B cell (primary cell): ENCODE data around the gene DOCK3.
"Not testable (repeated sequence)": the region's sequence is repeated elsewhere in the genome, so short reads cannot be mapped to it uniquely, and the experiment has no call there.

Experiments used
- EZH2 ChIP-seq: IDR thresholded peaks from 2 replicates; pipeline ENCODE4 v1.6.1; 2012; ENCODE audit warnings: borderline replicate concordance, low read depth, mild to moderate bottlenecking, moderate library complexity, low read length; ENCODE audit not compliant: insufficient read depth, poor library complexity, severe bottlenecking
- TF ChIP-seq, protein P1 (sequence below): fragments of 200-600 bp; IDR thresholded peaks from one replicate; pipeline ENCODE4 v1.8.0; 2022; ENCODE audit warnings: antibody characterized with exemption, mild to moderate bottlenecking

DNA sequence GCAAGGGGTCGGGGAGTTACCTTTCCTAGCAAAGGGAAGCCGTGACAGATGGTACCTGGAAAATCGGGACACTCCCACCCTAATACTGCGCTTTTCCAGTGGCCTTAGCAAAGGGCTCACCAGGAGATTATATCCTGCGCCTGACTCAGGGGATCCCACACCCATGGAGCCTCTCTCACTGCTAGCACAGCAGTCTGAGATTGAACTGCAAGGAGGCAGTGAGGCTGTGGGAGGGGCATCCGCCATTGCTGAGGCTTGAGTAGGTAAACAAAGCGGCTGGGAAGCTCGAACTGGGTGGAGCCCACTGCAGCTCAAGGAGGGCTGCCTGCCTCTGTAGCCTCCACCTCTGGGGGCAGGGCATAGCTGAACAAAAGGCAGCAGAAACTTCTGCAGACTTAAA lies 693.5 kb downstream of the DOCK3 start:
- TF ChIP-seq, protein P1, sequence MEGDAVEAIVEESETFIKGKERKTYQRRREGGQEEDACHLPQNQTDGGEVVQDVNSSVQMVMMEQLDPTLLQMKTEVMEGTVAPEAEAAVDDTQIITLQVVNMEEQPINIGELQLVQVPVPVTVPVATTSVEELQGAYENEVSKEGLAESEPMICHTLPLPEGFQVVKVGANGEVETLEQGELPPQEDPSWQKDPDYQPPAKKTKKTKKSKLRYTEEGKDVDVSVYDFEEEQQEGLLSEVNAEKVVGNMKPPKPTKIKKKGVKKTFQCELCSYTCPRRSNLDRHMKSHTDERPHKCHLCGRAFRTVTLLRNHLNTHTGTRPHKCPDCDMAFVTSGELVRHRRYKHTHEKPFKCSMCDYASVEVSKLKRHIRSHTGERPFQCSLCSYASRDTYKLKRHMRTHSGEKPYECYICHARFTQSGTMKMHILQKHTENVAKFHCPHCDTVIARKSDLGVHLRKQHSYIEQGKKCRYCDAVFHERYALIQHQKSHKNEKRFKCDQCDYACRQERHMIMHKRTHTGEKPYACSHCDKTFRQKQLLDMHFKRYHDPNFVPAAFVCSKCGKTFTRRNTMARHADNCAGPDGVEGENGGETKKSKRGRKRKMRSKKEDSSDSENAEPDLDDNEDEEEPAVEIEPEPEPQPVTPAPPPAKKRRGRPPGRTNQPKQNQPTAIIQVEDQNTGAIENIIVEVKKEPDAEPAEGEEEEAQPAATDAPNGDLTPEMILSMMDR = not testable (repeated sequence)
- not testable (repeated sequence) for TF ChIP-seq EZH2
